ENCODE results near the gene ZNF483.
"Not testable (repeated sequence)": the region's sequence is repeated elsewhere in the genome, so short reads cannot be mapped to it uniquely, and the experiment has no call there.

Gene ZNF483

DNA sequence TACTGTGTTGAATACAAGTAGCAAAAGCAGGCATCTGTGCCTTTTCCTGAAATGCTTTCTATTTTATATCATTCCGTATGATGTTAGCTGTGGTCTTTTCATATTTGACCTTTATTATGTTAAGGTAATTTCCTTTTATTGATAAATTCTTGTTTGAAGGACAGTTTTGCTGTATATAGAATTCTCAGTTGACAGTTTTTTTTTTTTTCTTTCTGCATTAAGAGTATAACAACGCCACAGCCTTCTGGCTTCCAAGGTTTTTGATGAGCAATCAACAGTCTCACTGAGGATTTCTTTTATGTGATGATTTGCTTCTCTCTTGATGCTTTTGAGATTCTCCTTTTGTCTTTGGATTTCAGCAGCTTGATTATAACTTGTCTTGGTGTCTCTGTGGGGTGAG is 23.6 kb downstream of the ZNF483 start:
- no peak for DNase-seq

GRCh38 chr9:111555425-111555824 is 30.4 kb downstream of the ZNF483 start:
- DNase-seq, result not testable (repeated sequence)

- DNase-seq, result no peak
Observed at GRCh38 chr9:111559000-111559610, 34.1 kb downstream of the ZNF483 start.

- no peak for DNase-seq
Observed at GRCh38 chr9:111561165-111561719, 36.3 kb downstream of the ZNF483 start.

- DNase-seq, result no peak
Observed at GRCh38 chr9:111566234-111566633, 41.3 kb downstream of the ZNF483 start.

GRCh38 chr9:111568127-111568526 is 43.1 kb downstream of the ZNF483 start:
- DNase-seq, result not testable (repeated sequence)

DNA sequence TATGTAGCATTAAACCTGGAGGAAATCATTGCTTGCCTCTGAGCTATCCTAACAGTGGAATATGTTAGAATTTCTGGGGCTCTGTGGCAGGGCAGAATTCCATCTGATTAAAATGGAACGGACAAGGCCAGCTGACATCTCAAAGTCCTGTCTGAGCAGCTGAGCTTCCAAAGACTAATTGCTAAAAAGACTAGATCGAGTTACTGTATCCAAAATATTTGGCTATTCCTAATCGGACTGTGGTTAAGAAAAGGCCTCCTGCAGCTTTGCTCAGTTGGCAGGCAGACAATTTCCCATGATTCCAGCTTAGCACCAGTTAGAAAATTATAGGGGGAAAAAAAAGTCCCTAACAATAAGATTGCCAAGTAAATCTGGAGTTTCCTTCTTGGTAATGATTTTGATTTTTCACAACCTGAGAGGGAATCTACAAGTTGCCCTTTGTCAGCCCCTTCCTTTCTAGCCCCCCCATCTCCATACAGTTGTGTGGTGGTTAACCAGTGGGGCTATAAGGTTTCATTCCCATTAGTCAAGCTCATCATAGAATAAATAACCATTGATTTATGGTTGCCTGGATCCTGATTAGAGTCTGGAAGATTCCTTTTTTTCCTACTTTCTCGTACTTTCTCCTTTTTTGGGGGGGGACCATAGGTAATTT is 48.1 kb downstream of the ZNF483 start:
- DNase-seq, result no peak

GRCh38 chr9:111582888-111583287 is 57.9 kb downstream of the ZNF483 start:
- no peak for DNase-seq

DNA sequence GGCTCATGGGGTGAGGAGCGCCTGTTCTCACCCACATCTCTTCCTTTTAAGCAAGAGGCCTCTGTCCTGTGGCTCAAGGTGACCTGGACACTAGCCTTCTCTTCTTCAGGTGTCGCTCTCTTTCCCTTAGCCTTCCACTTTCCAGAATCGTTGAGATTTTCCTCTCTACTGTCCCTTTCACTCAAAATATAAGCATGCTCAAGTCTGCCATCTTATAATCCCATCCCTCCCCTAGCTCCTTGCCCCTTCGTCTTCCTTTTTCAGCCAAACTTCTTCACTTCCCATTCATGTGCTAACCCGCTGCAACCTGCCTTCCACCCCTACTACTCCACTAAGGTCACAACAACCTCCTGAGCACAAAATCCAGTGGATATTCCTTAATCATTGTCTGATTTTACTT is 61.4 kb downstream of the ZNF483 start:
- DNase-seq, result no peak

DNA sequence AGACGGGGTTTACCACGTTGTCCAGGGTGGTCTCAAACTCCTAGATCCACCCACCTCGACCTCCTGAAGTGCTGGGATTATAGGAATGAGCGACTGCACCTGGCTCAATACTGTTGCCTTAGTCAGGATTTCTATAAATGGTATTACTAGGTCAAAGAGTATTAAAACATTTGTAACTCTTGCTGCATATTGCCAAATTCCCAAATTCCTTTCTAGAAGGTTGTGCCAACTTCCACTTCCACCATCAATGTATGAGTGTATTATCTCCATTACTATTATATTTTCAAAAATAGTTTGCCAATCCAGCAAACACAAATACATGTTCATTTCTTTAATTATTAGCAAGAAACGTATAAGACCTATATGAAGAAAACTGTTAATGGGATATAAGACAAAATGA is 63.9 kb downstream of the ZNF483 start:
- no peak for DNase-seq

DNA sequence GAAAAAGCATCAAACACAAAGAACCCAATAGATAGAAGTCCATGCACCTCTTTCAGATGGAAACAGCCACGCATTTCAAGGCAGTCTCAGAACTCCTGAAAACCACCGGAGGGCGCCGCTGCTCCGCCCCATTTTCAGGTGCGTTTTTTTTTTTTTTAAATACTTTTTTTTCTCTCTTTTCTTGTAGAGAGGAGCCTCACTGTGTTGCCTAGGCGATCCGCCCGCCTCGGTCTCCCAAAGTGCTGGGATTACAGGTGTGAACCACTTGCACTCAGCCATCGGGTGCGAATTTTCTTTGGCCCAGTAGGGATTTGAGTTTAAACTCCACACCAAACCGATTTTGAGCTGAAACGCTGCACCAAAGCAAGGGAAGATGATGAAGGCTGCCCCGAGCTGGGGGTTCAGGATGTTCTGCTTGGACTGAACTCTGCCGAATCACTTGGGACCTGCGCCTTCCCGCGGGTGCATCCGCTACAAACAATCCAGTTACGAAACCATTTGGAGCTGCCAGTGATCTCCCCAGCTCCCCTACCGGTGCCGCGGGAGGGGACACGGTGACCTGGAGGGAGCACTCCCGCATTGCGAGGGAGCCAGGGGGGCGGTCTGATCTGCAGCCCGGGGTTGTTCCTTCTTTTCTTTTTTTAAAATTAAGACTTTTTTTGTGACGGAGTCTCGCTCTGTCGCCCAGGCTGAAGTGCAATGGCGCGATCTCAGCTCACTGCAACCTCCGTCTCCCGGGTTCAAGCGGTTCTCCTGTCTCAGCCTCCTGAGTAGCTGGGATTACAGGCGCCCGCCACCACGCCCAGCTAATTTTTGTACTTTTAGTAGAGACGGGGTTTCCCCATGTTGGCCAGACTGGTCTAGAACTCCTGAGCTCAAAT is 73.1 kb downstream of the ZNF483 start:
- DNase-seq, result peak; percentile 51

DNA sequence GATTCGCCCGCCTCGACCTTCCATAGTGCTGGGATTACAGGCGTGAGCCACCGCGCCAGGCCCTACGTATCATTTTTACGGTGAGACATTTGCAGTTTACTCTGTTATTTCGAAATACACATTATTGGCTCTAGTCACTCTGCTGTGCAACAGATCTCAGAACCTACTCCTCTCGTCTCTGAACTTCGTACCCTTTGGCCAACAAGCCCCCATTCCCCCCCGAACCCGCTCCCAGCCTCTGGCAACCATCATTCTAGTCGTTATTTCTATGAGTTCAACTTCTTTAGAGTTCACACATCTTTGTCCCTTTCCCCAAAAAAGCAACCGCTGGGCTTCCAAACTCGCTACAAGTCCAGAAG is 73.7 kb downstream of the ZNF483 start:
- DNase-seq, result no peak

DNA sequence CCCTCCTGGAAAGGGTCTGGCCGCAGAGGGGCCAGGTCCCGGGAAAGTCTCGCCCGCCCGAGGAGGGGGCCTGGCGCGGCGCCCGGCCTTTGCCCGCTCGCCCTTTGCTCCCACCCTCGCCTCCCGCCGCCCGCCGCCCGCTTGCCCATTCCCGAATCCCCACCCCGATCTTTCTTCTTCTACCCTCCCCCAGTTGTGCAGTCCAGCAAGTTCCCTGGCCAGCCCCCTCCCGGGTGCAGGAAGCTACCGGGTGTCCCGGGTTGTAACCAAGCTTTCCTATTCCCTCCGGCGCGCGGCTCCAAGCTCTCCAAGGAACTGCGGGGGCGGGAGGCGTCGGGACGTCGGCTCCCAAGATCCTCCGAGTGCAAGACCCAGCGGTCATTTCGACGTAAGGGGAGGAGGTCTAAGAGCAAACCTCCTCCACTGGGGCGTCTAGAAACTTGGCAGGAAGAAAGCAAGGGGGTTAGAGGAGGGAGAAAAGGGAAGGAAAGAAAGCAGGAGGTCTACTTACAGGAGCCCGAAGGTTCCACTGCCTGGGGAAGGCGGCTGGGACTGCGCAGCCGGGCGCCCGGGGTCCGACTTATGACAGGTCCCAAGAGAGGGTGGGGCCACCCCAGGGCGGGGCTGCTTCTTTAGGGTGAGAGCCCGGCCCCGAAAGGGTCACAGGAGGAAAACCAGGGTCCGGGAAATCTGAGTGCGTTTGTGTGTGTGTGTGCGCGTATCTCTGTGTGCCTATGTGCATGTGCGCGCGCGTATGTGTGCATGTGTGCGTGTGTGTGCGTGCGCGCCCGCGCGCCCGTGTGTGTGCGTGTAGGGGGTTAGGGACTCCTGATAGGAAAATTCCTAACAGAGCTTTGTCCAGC is 74.3 kb downstream of the ZNF483 start, which contains the start of gene PTGR1:
PTGR1 (minus strand) TSS at position 556 of the 863 bp plus-strand sequence. CDS start 2,225 bp downstream, outside the sequence.
- no peak for DNase-seq

DNA sequence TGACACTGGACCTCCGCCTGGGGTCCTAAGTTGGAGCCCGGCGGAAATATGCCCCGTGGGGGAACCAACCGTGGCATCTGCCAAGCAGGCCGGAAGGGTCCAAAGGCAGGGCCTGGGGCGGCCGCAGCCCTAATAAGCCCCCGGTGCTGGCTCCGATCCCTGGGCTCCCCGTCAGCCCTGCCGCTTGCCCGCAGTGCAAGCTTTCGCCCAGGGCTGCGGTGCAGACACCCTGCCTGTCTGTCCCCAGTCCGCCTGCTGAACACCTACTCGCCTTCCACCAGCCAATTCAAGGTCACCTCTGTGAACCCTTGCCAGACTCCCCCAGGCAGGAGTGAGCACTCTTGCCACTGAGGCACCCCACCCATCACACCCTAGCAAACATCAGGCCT is 75.0 kb downstream of the ZNF483 start:
- no peak for DNase-seq

DNA sequence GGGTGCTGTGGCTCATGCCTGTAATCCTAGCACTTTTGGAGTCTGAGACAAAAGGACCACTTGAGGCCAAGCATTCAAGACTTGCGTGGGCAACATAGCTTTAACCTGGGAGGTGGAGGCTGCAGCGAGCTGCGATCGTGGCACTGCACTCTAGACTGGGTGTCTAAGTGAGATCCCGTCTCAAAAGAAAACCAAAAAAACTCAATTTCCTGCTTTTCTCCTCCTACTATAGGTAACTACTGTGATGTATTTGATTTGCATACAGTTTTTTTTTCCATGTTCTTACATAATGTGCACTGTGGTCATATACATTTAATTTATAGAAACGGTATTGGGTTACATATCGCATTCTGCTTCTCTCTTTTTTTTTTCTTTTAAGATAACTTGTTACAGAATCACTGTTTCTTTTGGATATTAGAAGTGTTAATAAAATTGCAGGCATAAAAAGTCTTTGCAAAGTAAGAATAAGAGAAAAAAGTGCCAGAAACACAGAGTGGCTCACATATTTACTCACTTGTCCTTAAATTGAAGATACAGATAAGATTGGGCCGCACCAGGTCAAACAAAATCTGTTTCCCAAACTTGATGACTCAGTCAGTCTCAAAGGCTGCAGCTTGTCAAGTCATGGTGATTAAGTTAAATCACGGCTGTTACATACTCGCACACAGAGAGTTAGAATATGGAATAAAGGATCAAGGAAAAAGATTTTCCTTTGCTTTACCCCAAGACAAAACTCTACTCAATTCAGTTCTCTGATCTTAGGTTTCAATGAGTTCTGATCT is 76.4 kb downstream of the ZNF483 start:
- DNase-seq, result no peak

DNA sequence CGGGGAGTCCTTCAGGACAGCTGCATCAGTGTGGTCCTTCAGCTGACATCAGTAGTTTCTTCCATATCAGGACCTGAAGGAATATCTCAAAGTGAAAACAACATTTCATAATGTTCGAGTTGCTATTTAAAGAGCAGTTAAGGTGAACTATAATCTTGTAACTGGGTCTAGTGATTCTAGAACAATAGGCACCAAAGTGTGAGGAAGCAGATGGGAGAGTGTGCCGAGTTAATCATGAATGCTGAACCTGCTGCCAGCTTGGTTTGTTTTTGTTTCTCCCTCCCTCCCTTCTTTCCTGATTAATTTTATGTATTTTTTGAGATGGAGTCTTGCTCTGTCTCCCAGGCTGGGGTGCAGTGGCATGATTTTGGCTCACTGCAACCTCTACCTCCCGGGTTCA is 78.1 kb downstream of the ZNF483 start:
- no peak for DNase-seq

- no peak for DNase-seq
Observed at GRCh38 chr9:111604054-111604615, 79.2 kb downstream of the ZNF483 start.

GRCh38 chr9:111605041-111605559 is 80.1 kb downstream of the ZNF483 start:
- no peak for DNase-seq

- no peak for DNase-seq
Observed at GRCh38 chr9:111610149-111610548, 85.2 kb downstream of the ZNF483 start.

DNA sequence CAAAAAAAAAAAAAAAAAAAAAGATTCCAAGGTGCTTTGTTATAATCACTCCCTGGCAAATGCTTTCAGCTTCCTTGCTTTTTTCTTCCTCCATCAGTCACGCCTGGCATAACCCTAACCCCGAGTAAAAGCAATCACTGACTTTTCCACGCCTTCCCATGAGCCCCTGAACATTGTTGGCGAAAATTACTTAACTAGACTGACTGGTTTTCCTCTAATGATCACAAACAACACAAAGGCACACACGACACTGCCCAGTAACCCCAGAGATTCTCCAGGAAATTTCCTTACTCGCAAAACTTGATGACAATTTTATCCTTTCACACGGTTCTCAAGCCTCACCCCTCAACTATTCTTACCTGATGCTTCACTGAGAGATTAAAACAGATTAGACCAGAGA is 85.9 kb downstream of the ZNF483 start:
- DNase-seq, result no peak

- no peak for DNase-seq
Observed at GRCh38 chr9:111613436-111614040, 88.6 kb downstream of the ZNF483 start.
